ENCODE data around the gene SBK2.

The SBK2 gene

DNA sequence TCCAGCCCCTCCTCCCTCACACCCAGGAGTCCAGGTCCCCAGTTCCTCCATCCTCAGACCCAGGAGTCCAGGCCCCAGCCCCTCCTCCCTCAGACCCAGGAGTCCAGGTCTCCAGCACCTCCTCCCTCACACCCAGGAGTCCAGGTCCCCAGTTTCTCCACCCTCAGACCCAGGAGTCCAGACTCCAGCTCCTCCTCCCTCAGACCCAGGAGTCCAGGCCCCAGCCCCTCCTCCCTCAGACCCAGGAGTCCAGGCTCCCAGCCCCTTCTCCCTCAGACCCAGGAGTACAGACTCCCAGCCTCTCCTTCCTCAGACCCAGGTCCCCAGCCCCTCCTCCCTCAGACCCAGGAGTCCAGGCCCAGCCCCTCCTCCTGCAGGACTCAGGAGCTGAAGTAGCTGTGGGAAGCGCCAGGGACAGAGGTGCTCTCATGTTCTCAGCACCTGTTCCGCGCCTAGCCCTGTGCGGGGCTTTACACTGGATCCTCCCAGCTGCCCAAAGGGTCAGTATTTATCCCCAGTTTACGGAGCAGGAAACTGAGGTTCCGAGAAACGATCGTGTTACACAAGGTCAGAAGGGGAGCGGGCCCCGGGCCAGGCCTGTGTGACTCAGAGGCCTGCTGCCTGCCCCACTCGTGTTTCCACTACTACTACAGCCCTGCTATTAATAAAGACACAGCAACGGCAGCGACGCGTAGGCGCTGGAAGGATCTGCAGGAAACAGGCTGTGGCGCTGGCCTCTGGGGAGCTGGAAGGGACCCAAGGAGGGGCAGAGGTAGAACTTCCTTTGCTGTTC is 10.1 kb upstream of the SBK2 start:
- TF ChIP-seq RAD21 (IDR thresholded peaks at IDR 0.05; ENCODE audit: low read depth): no peak
- TF ChIP-seq, protein P1, sequence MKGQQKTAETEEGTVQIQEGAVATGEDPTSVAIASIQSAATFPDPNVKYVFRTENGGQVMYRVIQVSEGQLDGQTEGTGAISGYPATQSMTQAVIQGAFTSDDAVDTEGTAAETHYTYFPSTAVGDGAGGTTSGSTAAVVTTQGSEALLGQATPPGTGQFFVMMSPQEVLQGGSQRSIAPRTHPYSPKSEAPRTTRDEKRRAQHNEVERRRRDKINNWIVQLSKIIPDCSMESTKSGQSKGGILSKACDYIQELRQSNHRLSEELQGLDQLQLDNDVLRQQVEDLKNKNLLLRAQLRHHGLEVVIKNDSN (IDR thresholded peaks at IDR 0.05): no peak
- TF ChIP-seq EGR1 (IDR thresholded peaks at IDR 0.05): no peak
- no peak for TF ChIP-seq FOXM1 (IDR thresholded peaks at IDR 0.05; ENCODE audit: borderline replicate concordance, low read depth)
- no peak for TF ChIP-seq TEAD4 (IDR thresholded peaks at IDR 0.05)
- TF ChIP-seq CEBPB (IDR thresholded peaks at IDR 0.05): no peak
- no peak for TF ChIP-seq CREB1 (IDR thresholded peaks at IDR 0.05; ENCODE audit: low read depth)
- TF ChIP-seq YY1 (IDR thresholded peaks at IDR 0.05; ENCODE audit: low read depth): no peak
- TF ChIP-seq TAF1 (IDR thresholded peaks at IDR 0.05; ENCODE audit: low read depth): no peak
- TF ChIP-seq MAX (IDR thresholded peaks at IDR 0.05): no peak
- TF ChIP-seq NFIC (IDR thresholded peaks at IDR 0.05): no peak
- TF ChIP-seq EP300 (IDR thresholded peaks at IDR 0.05; ENCODE audit: borderline replicate concordance): no peak
- TF ChIP-seq, protein P2, sequence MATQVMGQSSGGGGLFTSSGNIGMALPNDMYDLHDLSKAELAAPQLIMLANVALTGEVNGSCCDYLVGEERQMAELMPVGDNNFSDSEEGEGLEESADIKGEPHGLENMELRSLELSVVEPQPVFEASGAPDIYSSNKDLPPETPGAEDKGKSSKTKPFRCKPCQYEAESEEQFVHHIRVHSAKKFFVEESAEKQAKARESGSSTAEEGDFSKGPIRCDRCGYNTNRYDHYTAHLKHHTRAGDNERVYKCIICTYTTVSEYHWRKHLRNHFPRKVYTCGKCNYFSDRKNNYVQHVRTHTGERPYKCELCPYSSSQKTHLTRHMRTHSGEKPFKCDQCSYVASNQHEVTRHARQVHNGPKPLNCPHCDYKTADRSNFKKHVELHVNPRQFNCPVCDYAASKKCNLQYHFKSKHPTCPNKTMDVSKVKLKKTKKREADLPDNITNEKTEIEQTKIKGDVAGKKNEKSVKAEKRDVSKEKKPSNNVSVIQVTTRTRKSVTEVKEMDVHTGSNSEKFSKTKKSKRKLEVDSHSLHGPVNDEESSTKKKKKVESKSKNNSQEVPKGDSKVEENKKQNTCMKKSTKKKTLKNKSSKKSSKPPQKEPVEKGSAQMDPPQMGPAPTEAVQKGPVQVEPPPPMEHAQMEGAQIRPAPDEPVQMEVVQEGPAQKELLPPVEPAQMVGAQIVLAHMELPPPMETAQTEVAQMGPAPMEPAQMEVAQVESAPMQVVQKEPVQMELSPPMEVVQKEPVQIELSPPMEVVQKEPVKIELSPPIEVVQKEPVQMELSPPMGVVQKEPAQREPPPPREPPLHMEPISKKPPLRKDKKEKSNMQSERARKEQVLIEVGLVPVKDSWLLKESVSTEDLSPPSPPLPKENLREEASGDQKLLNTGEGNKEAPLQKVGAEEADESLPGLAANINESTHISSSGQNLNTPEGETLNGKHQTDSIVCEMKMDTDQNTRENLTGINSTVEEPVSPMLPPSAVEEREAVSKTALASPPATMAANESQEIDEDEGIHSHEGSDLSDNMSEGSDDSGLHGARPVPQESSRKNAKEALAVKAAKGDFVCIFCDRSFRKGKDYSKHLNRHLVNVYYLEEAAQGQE (IDR thresholded peaks at IDR 0.05; ENCODE audit: low read depth): no peak

GRCh38 chr19:55546011-55546410 is 9.1 kb upstream of the SBK2 start:
- TF ChIP-seq CREB1 (IDR thresholded peaks at IDR 0.05; ENCODE audit: low read depth) (no peak), TEAD4 (IDR thresholded peaks at IDR 0.05) (no peak), TCF12 (IDR thresholded peaks at IDR 0.05; ENCODE audit: low read depth) (no peak), YY1 (IDR thresholded peaks at IDR 0.05; ENCODE audit: low read depth) (no peak), TAF1 (IDR thresholded peaks at IDR 0.05; ENCODE audit: low read depth) (no peak), NFIC (IDR thresholded peaks at IDR 0.05) (no peak), MAX (IDR thresholded peaks at IDR 0.05) (no peak), RAD21 (IDR thresholded peaks at IDR 0.05; ENCODE audit: low read depth) (no peak), EP300 (IDR thresholded peaks at IDR 0.05; ENCODE audit: borderline replicate concordance) (no peak), ZBTB7A (IDR thresholded peaks at IDR 0.05; ENCODE audit: low read depth) (no peak), CEBPB (IDR thresholded peaks at IDR 0.05) (no peak), EGR1 (IDR thresholded peaks at IDR 0.05) (no peak), FOXM1 (IDR thresholded peaks at IDR 0.05; ENCODE audit: borderline replicate concordance, low read depth) (no peak)
- TF ChIP-seq, protein P2 (IDR thresholded peaks at IDR 0.05; ENCODE audit: low read depth): no peak
- TF ChIP-seq, protein P1 (IDR thresholded peaks at IDR 0.05): no peak

GRCh38 chr19:55545443-55545842 is 8.5 kb upstream of the SBK2 start, which contains the start of gene SBK3:
Gene SBK3, minus strand, starts transcription at chr19:55545543. Its CDS starts 0 bp downstream, at chr19:55545543.
- TF ChIP-seq, protein P2 (IDR thresholded peaks at IDR 0.05; ENCODE audit: low read depth): no peak
- TF ChIP-seq RAD21 (IDR thresholded peaks at IDR 0.05; ENCODE audit: low read depth): no peak
- no peak for TF ChIP-seq MAX (IDR thresholded peaks at IDR 0.05)
- TF ChIP-seq TAF1 (IDR thresholded peaks at IDR 0.05; ENCODE audit: low read depth): no peak
- TF ChIP-seq ZBTB7A (IDR thresholded peaks at IDR 0.05; ENCODE audit: low read depth): no peak
- no peak for TF ChIP-seq YY1 (IDR thresholded peaks at IDR 0.05; ENCODE audit: low read depth)
- TF ChIP-seq TEAD4 (IDR thresholded peaks at IDR 0.05): no peak
- no peak for TF ChIP-seq NFIC (IDR thresholded peaks at IDR 0.05)
- no peak for TF ChIP-seq EP300 (IDR thresholded peaks at IDR 0.05; ENCODE audit: borderline replicate concordance)
- TF ChIP-seq CREB1 (IDR thresholded peaks at IDR 0.05; ENCODE audit: low read depth): no peak
- no peak for TF ChIP-seq FOXM1 (IDR thresholded peaks at IDR 0.05; ENCODE audit: borderline replicate concordance, low read depth)
- TF ChIP-seq, protein P1 (IDR thresholded peaks at IDR 0.05): no peak

All from Ishikawa (cell line).